NCI-H524 (cell line): ENCODE data around the gene ANKRD18A.

Experiments
- DNase-seq, 2 experiments: peaks; one replicate each; lab custom pipeline; 2025; lab: John Stamatoyannopoulos, UW

The ANKRD18A gene

DNA sequence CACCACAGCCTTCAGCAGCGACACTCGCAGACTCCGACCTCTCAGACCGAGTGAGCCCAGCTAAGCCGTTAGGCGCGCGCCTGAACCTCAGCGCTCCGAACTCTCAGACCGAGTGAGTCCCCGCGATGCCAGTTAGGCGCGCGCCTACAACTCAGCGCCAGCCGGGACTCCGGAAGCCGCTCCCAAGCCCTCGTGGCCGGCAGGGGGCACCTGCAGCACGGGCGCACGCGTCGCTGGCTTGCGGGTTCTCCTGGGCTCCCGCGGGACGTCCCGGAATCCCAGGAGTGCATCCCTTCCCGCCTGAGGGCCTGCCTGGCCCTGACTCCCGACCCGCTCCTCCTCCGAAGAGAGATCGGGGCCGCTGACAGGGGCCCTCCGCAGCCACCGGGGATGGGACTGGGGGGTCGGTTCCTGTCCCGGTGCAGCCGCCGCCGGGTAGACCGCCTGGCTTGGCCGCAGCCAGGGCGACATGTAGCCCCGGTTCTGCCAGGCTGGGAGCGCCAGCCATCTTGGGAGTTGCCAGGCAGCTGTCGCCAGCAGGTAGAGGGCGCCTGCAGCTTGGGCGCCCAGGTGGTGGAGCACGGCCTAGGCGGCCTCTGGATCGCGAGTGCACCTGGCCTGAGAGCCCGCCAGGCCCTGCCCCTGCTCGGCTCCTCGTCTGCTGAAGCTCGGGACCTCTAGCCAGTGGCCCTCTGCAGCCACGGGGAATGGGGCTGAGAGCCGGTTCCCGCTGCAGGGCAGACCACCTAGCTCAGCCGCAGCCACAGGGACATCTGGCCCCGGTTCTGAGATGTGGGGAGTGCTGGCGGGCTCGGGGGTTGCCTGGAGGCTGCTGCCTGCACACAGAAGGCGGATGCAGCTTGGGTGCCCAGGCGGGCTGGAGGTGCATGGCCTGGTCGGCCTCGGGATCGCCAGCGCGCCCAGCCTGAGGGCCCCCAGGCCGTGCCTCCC lies at the start of gene ANKRD18A:
Gene ANKRD18A (minus strand): TSS at position 114 of the 951 bp plus-strand sequence. CDS start 311 bp downstream, outside the sequence.
- peak; percentile 83 to 93 for DNase-seq

DNA sequence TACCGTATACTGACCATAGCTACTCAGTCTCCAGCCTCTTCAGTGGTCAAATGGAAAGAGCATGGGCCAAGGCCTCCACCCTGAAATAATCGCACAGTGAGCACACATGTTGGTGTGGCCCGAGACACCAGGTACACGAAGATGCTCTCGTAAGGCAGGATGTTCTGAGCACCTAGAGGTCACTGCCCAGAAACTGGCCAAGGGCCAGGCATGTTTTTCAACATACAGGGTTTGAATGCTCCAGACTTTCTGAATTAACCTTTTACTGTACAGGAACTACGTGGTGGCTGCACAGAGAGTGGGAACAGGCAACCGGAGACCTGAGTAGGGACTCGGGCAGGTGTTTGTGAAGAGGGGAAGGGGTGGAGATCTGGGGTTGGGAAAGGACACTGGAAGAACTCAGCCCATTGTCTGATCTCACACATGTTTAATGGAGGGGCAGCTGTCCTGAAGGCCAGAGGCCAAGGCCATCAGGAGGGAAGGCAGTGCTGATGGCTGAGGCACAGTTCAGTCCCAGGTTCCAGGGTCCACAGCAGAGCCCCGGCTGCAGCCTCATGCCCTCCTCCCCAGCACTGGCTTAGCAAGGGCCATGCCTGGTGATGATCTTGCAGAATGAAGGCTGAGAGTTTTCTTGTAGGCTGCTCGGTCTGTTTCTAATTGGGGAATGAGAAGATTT lies 48.5 kb upstream of the ANKRD18A start:
- DNase-seq = no peak

DNA sequence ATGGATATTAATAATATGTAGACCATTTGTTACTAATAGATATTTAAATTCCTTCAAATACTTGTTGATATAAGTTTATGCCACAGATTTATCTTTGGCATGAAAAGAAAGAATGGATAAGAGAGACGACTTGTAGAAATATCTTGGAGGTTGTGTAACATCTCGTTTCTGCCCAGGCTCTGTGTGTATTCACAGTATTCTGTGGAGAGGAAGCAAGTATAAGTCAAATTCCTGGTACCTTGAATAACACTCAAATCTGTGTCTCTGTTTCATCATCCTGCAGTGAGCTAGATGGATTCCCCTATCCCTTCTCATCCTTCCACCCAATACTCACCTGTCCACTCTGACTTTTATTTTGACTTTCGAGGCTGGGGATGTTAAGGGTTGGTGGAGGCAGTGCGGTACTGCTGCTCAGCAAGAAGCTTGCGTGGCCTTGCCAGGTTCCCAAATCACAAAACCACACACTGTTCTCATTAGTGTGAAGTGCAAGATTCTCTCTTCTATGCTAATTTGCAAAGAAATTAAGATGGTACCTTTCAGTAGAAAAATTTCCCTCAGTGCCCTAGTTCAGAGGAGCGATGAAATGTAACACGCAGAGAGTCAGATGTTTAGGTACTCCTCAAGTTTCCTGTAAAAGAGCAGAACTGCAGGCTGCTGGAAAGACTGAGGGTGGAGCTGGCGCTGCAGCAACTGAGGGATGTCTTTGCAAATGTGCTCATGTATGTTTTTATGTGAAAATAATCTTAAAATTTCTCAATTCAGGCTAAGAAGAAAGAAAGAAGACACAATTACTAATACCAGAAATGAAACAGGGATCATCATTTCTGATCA lies 42.6 kb upstream of the ANKRD18A start:
- DNase-seq = no peak

DNA sequence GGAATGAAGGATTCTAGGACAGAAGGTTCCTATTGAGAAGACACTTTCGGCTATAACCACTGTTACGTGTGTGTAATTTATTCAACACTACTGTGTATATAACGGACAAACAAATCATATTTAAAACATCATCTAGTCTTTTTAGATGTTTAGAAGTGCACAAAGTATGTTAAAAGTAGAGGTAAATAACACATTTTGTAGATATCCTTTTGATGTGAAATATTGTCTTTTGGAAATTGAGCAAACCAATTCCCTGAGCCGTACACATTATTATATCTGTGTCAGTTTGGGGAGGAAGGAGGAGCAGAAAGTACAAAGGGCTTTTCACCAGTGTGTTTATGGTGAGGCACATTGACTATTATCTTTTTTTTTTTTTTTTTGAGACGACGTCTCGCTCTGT lies 39.1 kb upstream of the ANKRD18A start:
- no peak for DNase-seq

DNA sequence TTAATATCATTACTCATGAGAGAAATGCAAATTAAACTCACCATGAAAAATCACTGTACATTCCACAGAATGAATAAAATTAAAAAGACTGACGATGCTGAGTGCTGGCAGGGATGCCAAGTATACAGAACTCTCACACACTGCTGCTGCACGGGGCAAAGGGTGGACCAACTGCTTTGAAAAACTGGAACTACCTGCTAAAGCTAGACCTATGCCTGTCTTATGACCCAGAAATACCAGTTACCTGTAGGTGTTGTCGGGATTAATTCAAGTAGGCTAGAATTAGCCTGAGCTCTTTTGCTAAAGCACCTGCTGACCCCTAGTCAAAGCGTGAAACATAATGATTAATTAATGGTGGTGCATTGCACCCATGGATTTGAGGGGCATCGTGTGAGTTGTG lies 36.5 kb upstream of the ANKRD18A start:
- no peak for DNase-seq

DNA sequence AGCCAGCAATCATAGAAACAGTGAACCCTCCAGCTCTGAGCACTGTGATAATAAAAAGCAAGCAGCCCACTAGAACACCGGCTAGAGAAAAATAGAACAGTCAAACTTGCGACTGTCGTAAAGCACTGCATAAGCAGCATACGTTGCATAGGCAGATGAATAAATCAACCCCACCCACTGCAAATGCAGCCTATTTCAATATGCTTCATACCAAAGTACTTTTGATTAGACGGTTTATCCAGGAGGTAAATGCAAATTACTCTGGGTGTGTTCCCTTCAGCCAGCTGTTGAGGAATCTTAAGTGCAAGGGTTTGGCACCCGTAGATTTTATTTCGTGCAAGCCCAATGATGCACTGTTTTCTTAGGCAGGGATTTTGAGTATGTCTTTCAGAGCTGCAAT lies 32.1 kb upstream of the ANKRD18A start:
- DNase-seq = peak in 1 of 2 experiments; percentile 38

DNA sequence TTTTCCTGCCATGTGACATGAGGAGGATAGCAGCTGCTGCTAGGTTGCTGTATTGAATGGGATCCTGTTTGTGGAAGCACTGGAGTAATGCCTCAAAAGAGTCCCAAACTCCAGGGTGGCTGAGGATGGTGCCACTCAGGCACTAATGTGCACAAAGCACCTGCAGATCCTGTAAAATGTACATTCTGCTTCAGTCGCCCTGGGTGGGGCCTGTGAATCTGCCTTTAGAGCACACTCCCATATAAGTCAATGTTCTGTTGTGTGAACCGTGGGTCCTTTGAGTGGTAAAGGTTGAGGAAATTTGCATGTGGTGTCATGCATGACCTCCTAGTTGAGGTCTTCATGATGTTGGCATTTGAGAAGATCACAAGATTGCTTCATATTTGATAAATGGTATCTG lies 31.6 kb upstream of the ANKRD18A start:
- DNase-seq = no peak

DNA sequence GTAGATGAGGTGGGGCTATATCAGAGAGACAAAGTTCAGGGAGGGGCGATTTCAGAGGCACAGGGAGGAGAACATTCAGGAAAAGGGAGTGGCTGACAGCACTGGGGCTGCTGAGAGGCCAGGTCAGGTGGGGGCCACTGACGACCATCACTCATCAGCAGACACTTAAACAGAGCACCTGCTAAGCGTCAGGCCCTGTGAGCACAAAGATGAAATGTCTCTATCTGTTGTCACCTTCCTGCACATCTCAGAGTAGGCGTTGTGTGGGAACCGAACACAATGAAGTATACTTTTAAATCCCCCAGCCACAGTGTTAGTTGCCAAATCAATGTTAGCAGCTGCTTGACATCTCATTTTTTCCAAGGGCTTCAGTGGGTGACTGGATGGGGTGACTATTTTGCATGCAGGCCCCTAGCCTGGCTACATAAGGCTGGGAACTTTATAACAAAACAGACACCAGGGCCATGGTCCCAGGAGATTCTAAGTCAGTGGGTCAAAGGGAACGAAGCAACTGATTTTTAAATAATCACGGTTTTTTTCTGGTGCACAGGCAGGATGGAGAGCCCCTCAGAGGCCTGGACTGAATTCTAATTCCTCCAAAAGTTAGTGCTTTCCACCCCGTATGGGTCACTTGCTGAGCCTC lies 31.1 kb upstream of the ANKRD18A start:
- DNase-seq = no peak

DNA sequence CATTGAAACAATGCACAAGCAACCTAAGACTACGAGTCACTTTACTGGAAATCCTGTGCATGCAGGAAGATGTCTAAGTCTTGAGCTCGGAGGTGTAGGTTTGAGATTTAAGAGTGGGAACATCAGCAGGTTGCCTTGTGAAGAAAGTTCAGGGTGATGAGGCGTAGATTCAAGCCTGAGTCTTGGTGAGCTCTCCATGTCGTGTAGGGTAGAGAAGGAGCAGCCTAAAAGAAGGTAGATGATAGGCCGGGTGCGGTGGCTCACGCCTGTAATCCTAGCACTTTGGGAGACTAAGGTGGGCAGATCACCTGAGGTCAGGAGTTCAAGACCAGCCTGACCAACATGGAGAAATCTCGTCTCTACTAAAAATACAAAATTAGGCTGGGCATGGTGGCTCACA lies 30.2 kb upstream of the ANKRD18A start:
- DNase-seq = no peak

DNA sequence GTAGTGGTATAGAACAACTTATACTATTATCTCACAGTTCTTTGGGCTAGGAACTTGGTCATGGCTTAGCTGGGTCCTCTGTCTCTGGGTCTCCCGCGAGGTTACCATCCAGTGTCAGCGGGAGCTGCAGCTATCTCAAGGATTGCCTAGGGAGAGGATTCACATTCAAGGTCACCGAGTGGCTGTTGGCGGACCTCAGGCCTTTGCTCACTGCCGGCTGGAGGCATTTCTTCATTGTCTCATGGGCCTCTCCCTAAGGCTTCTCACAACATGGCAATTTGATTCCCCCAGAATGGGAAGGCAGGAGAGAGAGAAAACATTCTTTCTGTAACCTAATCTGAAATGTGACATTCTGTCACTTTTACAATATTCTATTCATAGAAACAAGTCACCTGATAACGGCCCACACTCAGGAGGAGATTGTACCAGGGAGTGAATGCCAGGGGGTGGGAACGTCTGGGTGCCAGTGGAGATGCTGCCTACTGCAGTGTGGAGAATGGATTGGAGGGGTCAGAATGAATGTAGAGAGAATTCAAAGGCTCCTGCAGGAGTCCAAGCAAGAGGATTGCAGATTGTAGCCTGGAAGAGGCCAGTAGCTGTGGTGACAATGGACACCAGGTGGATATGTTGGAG lies 29.5 kb upstream of the ANKRD18A start:
- no peak for DNase-seq

DNA sequence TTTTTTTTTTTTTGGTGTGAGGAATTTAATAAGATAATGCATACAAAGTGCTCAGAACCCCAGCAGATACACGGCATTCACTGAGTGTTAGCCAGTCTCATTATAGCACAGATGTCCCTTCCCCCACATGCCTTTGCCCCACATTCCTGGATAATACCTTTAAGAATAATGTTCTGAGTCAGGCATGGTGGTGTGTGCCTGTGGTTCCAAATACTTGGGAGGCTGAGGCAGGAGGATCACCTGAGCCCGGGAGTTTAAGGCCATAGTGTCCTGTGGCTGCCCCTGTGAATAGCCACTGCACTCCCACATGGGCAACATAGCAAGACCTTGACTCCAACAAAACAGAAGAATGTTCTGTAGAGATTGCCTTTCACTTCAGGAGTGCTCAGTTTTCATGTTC lies 24.2 kb upstream of the ANKRD18A start:
- DNase-seq = no peak

DNA sequence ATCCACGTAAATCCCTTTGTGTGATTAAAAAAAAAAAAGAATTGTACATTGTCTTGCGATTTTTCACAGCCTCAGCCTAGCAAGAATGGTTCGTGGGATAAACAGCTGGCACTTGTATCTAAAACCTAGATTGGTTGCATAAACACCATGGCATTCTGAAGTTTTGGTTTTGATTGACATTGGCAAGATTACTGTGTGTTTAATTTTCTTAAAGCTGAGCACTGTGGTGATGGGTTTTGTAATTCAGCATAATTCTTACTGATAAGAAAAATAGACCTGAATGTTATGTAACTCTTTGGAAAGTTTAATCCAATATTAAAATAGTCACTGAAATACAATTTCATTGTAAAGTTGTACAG lies 23.4 kb upstream of the ANKRD18A start:
- DNase-seq = no peak

DNA sequence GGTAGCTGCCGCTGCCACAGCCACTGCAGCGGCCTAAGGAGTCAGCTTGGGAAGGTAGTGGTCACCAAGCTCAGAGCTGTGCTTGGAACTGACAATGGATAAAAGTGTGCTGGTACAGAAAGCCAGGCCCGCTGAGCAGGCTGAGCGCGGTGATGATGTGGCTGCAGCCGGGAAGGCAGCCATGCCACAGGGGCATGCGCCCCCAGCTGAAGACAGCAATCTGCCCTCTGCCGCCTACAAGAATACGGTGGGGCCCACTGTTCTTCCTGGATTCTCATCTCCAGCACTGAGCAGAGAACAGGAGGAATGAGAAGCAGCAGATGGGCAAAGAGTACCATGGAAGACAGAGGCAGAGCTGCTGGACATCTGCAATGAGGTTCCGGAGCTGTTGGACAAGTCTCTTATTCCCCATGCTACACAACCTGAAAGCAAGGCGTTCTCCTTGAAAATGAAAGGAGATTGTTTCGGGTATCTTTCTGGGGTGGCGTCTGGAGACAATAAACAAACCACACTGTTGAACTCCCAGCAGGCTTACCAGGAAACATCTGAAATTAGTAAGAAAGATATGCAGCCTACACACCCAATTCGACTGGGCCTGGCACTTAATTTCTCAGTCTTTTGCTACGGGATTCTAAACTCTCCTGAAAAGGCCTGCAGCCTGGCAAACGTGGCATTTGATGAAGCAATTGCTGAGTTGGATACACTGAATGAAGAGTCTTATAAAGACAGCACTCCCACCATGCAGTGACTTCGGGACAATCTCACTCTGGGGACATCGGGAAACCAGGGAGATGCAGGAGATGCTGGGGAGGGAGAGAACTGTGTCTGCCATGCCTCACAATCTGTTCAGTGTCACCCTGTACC lies 22.8 kb upstream of the ANKRD18A start:
- no peak for DNase-seq

DNA sequence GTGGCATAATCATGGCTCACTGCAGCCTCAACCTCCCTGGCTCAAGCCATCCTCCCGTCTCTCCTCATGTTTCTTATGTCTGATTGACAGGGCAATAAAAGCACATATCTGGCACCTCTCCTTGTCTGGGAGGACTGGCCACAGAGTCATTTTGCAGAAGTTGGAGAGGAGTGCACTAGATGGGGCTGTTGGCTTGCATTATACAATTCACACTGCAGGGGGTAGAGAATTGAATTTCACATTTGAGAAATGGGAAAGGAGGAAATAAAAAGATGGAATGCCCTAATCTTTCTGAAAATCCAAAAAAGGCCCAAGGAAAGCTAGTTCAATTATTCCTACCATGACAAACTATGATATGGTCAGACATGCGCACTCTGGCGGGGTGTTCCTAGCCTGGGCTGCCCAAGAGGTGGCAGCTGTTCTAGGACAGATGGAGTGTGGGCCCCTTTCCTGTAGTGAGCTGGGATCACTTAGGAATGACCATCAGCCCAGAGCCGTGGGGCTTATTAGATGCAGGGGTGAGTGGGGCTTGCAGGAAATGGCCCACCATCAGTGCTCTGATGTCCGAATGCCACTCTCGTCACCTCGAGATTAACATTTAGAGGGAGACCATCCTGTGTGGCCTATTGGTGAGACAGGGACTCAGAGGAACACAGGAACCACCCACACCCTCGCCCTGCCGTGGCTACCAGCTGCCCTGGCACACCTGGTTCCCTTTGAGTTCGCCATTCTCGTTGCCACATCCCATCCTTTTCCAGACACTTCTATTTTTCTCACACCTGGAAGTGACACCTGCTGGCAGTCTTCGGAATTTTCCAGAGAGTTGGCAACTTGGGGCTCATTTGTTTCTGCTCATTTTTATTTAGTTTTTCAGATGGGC lies 21.8 kb upstream of the ANKRD18A start:
- DNase-seq = peak; percentile 58 to 74

DNA sequence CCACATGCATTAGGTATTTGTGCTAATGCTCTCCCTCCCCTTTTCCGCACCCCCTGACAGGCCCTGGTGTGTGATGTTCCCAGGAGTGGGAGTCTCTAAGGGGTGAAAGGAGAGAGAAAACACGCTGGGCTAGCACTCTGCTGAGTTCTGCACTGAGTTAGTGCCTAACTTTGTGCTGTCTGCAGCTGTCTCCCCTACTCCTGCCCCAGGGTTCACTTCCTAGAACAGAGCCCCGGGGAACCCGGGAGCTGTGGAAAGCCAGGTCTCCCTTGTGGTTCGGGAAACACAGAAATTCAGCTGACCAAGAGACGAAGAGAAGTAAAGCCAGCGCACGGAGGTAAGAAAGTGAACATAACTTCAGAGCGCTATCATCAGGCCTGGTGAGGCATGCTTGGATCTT lies 20.7 kb upstream of the ANKRD18A start:
- no peak for DNase-seq

DNA sequence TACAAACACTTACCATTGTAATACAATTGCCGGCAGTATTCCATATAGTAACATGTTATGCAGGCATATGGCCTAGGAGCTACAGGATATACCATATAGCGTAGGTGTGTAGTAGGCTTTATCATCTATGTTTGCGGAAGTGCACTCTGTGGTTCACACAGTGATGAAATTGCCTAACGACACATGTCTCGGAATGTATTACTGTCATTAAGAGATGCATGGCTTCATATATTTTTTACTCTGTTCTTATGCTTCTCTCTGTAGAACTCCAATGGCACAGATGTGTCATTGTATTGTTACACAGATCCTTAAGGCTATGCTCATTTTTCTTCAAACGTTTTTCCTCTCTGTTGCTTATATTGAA lies 19.2 kb upstream of the ANKRD18A start:
- no peak for DNase-seq

DNA sequence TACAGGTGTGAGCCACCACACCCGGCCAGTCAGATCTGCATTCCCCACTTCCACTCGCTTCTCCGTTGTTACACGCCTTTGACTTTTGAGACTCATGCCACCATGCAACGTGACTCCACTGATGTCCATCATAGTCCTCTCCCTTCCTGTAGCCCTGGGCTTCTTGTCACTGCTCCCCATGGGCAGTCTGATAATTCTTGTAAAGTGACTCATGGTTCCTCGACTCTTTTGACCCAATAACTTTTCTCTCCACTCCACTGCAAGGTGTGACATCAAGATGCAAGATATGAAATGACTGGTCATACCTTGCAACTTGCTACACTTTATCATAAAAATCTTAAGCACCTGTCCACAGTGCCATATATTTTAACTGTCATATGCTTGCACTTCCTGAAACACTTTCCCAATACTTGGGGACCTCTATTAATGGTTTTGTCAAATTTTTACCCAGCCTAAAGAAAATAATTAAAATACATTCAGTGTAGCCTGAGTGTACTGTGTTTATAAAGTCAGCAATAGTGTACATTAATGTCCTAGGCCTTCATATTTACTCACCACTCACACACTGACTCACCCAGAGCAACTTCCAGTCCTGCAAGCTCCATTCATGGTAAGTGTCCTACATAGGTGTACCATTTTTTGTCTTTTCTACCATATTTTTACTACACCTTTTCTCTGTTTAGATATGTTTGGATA lies 18.6 kb upstream of the ANKRD18A start:
- no peak for DNase-seq

DNA sequence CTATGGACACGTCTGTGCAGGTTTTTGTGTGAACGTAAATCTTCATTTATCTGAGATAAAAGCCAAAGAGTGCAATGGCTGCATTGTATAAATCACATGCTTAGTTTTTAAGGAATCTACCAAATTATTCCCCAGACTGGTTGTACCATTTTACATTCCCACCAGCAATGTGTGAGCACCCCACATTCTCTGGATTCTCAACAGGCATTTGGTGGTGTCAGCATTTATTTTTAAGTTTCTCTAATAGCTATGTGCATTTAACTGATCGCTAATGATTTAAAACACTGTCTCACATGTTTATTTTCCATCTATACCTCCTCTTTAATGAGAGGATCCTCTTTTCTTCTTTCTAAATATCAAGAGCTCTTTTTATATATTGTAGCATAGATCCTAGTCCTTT lies 13.9 kb upstream of the ANKRD18A start:
- DNase-seq = no peak

DNA sequence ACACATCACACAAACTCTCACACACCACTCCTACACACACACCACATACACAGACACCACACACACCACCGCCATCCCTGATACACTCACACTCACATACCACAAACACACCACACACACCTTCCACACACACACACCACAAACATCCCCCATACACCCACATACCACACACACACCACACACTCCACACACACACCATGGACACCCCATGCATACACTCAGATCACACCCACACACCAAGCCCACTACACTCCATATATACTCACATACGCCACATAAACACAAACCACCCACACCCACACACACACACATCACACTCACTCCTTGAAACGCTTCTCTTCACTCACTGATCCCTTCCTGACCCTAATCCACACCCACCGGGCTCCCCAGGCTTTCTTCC lies 9.1 kb upstream of the ANKRD18A start:
- no peak for DNase-seq
